ENCODE measurements around the gene ARID1B.

The ARID1B gene

GRCh38 chr6:156994215-156995076 is 217.3 kb downstream of the ARID1B start:
- no peak for DNase-seq (ENCODE audit: low read depth)

GRCh38 chr6:156995502-156995901 is 218.3 kb downstream of the ARID1B start:
- DNase-seq (ENCODE audit: low read depth) = no peak

GRCh38 chr6:156996265-156996664 is 219.1 kb downstream of the ARID1B start:
- no peak for DNase-seq (ENCODE audit: low read depth)

GRCh38 chr6:156998794-156999330 is 221.7 kb downstream of the ARID1B start:
- DNase-seq (ENCODE audit: low read depth) = no peak

- no peak for DNase-seq (ENCODE audit: low read depth)
These were observed 222.6 kb downstream of the ARID1B start for GRCh38 chr6:156999762-157000161.

- DNase-seq (ENCODE audit: low read depth) = no peak
These were observed 224.5 kb downstream of the ARID1B start for GRCh38 chr6:157001716-157002115.

- no peak for DNase-seq (ENCODE audit: low read depth)
These were observed 225.6 kb downstream of the ARID1B start for GRCh38 chr6:157002774-157003173.

GRCh38 chr6:157005940-157006339 is 228.8 kb downstream of the ARID1B start:
- DNase-seq (ENCODE audit: low read depth) = no peak

GRCh38 chr6:157008568-157008967 is 231.4 kb downstream of the ARID1B start:
- no peak for DNase-seq (ENCODE audit: low read depth)

- DNase-seq (ENCODE audit: low read depth) = no peak
These were observed 235.2 kb downstream of the ARID1B start for GRCh38 chr6:157012355-157012754.

GRCh38 chr6:157013649-157014304 is 236.6 kb downstream of the ARID1B start:
- DNase-seq (ENCODE audit: low read depth) = no peak

- DNase-seq (ENCODE audit: low read depth) = no peak
These were observed 237.7 kb downstream of the ARID1B start for GRCh38 chr6:157014871-157015270.

GRCh38 chr6:157017022-157017421 is 239.8 kb downstream of the ARID1B start:
- DNase-seq (ENCODE audit: low read depth) = no peak

GRCh38 chr6:157017861-157018260 is 240.7 kb downstream of the ARID1B start:
- no peak for DNase-seq (ENCODE audit: low read depth)

GRCh38 chr6:157019115-157019641 is 242.0 kb downstream of the ARID1B start:
- no peak for DNase-seq (ENCODE audit: low read depth)

GRCh38 chr6:157019733-157020132 is 242.6 kb downstream of the ARID1B start:
- no peak for DNase-seq (ENCODE audit: low read depth)

GRCh38 chr6:157020398-157020797 is 243.2 kb downstream of the ARID1B start:
- DNase-seq (ENCODE audit: low read depth) = no peak

- DNase-seq (ENCODE audit: low read depth) = no peak
These were observed 243.7 kb downstream of the ARID1B start for GRCh38 chr6:157020881-157021343.

GRCh38 chr6:157021344-157021992 is 244.3 kb downstream of the ARID1B start:
- DNase-seq (ENCODE audit: low read depth) = no peak

GRCh38 chr6:157021993-157022740 is 245.0 kb downstream of the ARID1B start:
- peak; percentile 78 for DNase-seq (ENCODE audit: low read depth)

GRCh38 chr6:157023958-157024357 is 246.8 kb downstream of the ARID1B start:
- DNase-seq (ENCODE audit: low read depth) = no peak

- DNase-seq (ENCODE audit: low read depth) = no peak
These were observed 247.6 kb downstream of the ARID1B start for GRCh38 chr6:157024745-157025144.
